NCI-H1092 treated with DMSO at 0.1 percent for 48 hours (cell line): ENCODE measurements around the gene JAZF1.

ENCODE experiments used
- DNase-seq: peaks from one replicate; lab custom pipeline; 2025; lab: John Stamatoyannopoulos, UW

Gene JAZF1

DNA sequence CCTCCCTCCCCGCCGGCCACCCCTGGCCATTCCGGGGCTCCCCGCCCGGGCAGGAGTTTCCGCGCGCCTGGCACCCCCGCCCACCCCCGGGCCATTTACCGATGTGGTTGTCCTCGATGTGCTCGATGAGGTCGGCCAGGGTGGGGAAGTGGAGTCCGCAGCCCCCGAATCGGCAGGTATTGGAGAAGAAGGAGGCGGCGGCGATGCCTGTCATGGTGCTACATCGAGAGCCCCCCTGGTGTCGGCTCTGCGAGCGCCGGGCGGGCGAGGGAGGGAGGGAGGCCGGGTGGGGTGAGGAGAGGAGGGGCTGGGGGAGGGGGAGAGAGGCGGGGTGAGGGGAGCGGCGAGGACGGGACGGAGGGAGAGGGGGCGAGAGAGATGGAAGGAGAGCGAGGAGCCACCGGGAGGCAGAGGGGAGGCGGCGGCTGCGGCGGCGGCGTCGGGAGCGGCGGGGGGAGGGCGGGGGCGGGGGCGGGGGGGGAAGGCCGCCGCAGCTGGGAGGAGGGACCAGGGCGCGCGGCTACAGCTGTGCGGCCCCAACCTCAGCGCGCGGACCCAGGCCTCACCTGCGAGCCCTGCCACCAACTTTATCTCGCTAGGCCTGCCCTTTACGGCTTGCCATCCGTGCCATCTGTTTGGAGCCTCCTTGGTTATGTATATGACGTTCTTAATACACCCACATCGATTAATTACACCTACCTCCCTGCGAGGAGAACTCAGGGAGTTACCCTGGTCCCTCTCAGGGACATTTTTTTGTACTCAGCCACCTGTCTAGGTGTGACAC is at the start of gene JAZF1:
Gene JAZF1, minus strand, starts transcription at position 432 of the 784 bp plus-strand sequence.
- DNase-seq, result peak; percentile 75

DNA sequence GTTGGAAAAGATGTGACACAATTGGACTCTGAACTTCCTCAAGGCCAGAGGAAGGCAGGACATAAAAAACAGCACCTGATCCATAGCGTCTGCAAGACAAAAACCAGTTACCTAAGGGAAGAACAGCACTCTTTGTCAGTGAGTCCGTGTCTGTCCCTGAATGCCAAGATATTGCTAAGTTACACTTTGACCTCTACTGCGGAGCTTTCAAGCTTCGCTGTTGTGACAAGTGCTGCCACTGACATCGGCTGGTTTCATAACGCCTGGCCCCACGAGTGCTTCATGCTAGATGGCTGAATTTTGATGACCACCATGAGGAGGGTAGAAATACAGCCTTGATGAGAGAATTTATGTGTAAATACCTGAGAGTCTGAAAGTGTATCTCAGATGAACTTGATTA is 49.7 kb upstream of the JAZF1 start:
- DNase-seq, result no peak

DNA sequence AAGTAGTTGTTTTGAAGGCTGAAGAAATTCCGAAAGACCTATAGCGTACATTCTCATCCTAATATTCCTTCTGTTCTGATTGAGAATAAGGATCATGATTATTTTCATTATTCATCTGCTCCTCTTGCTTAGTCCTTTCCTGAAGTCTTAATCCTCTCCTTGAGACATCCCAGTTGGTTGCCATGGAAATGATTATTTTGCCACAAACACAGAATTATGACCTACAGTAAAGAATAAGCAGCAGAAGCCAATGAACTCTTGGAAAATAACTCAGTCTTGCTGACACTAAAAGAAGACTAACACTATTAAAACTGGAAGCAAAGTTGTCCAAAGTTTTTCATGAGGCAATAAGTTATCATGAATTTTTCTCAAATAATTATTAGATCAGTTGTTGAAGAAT is 47.8 kb upstream of the JAZF1 start:
- DNase-seq, result no peak

DNA sequence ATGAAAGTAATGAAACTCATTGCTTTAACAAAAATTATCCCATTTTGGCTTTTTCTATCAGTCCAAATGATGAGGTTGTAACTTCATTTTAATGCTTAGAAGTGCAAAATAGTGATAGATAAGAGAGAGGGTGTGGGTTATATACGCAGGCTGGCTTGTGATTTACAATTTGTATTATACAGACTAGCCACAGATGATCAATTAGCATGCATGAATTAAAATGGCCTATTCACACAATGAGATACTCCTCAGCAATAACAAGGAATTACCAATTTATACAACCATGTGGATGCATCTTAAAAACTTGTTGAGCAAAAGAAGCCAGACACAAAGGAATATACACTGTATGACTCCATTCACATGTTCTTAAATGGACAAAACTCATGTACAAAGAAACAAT is 45.4 kb upstream of the JAZF1 start:
- no peak for DNase-seq

DNA sequence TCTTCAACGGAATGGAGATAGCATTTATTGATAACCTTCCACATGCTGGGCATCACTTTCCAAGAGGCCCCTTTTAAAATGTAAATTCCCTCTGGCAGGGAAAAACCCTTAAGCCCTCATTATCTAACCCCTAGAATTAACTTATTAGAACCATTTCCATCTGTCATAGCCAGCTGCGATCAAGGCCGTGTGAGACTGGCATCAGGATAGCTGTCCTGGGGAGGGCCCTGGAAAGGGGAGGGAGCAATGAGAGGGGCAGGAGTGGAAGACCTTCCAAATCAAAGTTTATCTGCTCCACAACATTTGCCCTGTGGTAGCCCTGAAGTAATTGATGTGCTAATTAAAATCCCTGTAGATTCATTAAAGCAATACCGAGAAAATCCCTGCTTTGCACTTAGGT is 45.0 kb upstream of the JAZF1 start:
- no peak for DNase-seq

DNA sequence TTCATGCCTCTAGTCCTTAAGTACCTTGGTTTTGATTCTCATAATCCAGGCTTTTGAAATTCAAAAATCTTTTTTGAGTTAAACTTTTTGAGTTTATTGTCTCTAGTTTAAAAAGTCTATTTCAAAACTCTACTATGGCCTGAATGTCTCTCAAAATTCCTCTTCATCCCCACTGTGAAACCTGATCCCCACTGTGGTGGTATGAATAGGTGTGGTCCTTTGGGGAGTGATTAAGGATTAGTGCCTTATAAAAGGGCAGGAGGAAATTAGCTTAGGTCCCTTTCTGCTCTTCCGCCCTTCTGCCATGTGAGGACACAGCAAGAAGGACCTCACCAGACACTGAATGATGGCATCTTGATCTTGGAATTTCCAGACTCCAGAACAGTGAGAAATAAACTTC is 44.1 kb upstream of the JAZF1 start:
- DNase-seq, result no peak

DNA sequence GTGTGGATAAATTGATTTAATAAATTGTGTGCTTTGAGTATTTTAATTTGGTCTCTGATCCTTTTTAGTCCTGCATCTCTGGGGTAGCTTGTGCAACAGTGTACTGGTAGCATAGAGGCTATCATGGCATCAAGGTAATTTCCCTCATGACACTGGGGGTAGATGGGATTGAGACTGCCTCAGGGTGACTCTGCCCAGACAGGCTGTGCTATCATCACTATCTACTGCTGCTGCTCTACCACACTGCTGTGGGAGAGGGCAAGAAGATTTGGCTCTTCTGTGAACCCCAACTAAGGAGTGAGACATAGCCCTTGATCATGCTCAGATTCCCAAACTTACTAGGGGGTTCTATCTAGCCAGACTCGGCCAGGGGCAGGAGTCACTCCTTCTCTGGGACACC is 43.6 kb upstream of the JAZF1 start:
- DNase-seq, result no peak

DNA sequence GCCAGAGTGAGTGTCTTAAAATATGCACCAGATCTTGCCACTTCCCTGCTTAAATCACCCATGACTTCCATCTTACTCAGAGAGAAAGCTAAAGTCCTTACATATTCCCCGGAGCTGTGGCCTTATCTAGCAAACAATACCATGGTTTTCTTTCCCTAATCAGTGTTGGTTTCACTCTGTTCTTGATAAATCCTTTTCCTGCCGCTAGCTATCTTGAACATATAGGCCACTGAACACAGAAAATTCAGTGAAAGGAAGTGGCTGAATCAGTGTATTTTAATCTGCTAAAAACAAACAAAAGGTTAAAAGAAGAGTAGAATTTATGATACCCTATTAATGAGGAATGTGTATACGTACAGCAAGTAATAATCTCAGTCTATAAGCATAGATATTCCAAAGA is 42.0 kb upstream of the JAZF1 start:
- DNase-seq, result no peak

DNA sequence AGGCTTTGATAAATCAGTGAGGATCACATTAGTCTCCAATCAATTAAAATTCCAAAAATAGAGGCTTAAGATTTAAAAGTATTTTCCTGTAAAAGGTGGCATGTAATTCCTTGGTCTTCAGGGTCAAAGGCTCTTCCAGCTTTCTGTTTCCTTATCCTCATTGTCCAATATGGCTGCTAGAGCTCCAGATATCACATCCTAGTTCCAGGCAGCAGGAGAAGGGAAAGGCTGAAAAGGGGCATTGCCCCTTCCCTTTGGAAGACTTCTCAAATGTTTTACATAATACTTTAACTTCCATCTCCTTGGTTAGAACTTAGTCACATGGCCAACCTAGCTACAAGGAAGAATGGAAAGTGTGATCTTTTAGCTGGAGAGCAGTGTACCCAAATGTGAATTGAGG is 39.2 kb upstream of the JAZF1 start:
- DNase-seq, result no peak

DNA sequence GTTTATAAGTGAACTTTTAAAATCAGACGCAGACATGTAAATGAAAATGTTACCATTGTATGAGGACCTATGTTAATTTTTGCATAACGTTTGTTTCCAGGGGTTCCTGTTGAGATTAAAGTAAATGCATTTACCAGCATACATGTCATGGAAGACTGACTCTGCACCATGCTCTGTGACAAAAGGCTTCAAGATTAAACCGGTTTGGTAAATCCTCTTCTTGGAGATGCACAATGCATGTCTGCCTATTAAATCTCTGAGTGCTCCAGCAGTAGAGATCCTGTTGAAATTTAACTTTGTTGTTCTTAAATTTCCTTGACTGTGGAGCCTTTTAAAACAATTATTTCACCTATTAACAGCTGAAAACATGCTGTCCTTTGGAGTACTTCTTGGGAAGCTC is 36.5 kb upstream of the JAZF1 start:
- DNase-seq, result no peak

DNA sequence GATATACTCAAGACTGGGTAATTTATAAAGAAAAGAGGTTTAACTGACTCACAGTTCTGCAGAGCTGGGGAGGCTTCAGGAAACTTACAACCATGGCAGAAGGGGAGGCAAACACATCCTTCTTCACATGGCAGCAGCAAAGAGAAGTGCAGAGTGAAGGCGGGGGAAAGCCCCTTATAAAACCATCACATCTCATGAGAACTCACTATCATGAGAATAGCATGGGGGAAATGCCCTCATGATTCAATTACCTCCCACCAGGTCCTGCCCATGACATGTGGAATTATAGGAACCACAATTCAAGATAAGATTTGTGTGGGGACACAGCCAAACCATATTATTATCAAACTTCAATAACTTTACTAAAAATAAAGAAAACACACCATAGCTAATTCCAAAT is 30.4 kb upstream of the JAZF1 start:
- DNase-seq, result no peak

DNA sequence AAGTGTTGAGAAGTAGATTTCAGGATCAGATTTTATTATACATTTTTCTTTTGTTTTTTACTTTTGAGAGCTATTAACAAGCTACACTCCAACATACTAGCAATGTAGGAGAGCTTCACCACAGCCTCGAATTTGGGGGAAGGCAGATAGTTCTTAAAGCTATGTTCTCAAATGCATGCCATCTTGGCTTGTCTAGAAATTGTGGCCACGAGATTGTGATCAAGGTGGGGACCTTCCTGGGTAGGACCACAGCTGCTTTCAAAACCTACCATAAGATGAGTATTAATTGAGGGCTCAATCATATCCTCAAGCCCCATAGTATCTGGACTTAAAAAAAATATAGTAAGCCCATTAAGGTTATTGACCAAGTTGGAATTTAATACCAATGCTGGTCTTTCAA is 27.9 kb upstream of the JAZF1 start:
- DNase-seq, result no peak

DNA sequence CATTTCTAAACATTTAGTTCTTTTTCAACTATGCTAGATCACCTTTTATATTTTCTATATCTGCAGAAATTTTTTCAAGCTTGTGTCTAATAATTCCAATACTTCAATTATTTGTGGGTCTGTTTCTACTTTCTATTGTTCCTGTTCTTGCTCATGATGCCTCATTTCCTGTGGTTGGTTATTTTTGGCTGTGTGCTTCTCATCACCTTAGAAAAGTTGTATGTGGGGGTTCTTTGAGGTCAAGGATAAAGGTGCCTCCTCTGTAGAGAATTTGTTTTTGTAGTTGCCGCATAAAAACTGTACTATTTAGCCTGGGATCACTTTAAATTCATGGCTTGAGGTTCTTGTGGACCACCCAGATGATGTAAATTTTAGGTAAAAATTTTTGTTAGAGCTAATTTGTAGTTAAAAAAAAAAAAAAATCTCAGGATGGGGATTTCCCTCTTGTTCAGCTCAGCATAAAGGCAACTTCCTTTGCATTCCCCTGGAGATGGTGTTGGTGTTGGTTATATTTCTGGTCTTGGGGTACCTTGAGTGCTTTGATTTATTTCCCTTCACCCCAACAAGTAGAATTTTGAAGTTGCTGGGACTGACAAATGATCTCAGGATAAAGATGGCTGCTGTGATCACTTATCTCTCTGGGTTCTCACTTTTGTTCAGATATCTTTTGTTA is 27.0 kb upstream of the JAZF1 start:
- DNase-seq, result no peak

DNA sequence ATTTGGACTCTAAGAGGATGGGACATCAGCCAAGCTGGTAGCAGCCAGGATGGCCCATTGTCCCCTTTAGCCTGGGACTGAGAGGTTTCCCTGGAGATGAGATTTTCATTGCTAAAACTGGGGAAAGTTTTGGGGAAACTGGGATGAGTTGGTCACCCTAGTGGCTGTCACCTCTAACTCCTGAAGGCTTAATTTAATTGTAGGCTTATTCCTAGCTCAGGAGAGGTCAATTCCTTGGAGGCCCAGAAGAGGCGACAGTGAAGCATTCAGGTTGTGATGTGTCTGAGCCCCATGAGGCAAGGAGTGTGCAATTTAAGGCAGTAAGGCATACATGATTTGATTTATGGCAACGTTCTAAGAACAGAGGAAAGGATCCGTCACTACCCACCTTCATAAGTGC is 24.9 kb upstream of the JAZF1 start:
- DNase-seq, result no peak

DNA sequence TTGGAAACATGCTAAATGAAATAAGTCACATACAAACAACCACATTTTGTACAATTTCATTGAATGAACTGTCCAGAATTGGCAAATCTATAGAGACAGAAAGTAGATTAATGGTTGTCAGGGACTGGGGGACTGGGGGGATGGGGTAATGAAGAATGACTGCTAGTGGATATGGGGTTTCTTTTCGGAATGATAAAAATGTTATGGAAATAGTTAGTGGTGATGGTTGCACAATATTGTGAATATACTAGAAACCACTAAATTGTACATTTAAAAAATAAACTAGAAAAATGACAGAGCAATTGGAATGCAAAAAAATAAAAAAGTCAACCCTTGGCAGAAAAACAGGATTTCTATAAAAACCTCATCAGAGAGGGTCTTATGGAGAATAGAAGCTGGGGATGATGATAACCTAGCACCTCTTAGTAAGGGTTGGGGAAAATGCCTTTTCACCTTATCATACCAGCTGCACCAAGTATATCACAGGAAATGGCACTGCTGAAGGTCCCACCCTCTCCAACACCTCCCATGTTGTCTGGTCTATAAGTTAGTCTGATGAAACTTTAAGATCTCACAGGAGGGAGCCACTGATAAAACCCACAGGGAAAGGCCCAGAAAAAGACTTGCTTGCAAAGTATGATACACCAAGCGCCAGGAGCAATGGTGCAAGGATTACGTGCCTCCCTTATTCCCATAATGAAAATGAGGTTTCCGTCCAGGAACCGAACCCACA is 23.1 kb upstream of the JAZF1 start:
- DNase-seq, result no peak

DNA sequence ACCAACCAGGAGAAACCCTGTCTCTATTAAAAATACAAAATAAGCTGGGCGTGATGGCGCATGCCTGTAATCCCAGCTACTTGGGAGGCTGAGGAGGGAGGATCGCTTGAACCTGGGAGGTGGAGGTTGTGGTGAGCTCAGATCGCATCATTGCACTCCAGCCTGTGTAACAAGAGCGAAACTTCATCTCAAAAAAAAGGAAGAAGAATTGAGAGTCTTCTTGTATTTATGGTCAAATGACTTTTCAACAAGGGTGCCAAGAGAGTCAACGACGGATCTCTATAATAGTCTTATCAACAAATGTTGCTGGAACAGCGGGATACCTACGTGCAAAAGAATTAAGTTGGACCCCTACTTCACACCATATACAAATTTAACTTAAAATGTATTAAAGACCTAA is 21.6 kb upstream of the JAZF1 start:
- no peak for DNase-seq

DNA sequence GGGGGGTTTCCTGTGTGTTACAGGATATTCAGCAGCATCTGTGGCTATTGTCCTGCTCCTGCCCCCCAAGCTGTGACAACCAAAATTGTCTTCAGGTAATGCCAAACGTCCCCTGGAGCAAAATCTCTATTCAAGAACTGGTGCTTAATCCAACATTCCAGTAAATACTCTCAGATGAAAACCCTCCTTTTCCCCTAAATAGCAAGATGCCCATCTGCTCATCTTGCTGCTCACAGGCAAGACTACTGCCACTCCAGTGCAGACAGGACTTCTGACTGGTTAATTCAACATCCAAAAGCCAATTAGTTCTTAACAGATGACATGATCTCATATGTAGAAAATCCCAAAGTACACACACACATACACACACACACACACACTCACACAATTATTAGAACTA is 20.5 kb upstream of the JAZF1 start:
- DNase-seq, result no peak

DNA sequence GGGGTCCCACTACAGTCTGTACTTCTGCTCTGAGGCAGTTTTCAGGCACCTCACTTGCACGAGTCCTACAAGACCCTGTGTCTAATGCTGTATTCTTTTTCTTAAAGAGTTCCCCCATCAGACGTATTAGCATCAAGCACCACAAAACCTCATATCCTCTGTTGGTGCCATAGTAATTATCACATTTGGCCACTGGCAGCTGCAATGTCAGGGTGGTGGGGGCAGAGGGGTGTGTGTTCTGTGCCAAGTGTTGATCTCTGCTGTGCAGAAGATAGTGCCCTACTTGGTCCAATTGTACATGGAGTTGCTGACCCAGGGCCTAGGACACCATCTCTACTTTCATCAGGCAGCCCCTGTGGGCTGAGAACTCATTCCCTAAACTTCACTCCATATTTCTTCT is 20.0 kb upstream of the JAZF1 start:
- no peak for DNase-seq

DNA sequence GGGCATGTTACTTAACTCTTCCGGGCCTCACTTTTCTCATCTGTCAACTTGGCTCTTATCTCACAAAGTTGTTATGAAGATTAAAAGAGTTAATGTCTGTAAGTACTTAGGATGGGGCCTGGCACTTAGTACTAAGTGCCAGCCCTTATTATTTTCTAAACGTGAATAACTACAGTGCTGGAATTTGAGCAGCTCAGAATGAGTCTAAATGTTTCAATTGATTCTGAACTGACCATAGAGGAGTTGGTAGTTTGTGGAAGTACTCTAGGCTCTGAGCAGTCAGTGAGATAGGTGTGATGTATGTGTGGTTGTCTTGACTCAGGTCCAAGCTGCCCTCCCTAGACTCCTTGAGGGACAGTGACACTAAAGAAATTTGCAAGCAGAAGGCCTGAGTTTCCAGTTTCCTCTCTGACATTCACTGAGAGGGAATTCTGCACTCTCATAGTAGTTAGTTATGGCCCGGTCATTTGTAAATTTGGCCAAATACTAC is 18.5 kb upstream of the JAZF1 start:
- no peak for DNase-seq

DNA sequence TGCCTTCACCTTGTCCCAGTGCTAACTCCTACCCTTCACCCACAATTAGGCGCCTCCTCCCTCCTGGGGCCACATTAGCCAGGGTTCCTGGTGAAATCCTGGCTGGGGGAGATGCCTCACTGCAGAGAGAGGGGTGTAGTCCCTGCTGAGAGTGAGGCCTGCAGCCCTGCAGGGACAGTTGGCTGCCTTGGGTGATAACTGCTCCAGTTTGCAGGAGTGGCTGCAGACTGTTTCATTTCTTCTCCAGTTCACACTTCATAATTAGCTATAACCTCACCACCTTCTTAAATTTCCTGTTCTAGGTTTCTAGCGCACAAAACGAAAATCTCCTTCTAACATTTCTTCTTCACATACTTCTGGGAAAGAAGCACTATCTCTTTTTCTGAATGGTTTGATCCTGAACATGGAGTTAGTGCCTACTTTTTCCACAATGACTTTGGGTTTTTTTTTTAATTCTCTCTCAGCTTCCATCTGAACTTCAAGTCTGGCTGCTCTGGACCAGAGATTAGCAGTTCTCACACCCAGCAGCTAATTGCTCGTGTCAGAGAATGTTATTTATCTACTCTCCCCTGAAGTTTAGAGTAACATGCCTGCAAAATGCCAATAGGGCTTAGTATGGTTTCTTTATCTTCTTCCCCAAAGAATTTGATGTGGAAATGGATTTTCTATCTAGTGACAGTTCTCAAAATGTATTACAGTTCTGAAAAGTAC is 15.5 kb upstream of the JAZF1 start:
- DNase-seq, result no peak

DNA sequence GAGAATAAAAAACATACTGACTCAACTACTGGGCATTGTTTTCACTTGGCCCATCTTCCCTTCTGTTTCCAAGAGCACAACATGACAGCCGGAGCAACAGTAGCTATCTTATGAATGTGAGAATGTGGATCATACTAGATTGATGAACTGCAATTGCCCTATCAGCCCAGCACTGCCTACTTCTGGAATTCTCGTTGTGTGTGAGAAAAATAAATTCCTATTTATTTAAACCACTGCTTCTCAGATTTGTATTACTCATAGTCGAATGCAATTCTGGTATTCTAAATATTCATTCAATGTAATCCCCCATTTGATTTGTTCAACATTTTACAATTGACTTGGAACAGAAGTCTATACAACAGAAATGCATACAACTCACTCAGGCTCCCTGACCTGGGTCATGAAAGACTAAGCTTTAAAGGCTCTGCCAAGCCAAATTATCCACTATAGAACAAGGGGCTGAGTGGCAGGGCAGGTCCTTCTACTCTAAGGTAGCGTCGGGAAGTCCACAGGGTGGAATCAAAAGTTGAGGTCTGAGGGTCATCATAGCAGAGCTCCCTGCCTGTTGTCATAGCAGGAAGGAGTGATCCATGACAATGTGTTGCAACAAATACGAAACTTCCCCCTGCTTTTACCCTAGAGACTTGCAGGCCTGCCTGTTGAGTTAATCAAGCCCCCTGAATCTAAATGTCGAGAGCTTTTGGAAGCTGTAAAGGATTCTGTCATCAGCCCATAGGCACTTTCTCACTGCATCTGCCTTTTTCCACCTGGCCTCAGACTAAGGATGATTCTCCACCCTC is 12.4 kb upstream of the JAZF1 start:
- no peak for DNase-seq

DNA sequence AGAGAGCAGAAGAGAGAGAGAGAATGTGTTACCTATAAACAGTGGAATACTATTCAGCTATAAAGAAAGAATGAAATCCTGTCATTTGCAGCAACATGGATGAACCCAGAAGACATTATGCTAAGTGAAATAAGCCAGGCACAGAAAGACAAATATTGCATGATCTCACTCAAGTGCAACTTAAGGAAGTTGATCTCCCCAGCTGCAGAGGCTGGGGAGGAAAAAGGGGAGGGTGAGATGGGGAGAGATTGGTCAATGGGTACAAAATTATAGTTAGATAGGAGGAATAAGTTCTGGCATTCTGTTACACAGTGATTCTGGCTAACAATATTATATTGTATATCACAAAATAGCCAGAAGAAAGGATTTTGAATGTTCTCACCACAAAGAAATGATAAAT is 11.2 kb upstream of the JAZF1 start:
- no peak for DNase-seq
